HG03064 (cell line): Measurements from ENCODE around the gene TMEM213.

ENCODE experiments used
- ATAC-seq: cut with Tn5 transposase; IDR thresholded peaks from one replicate; pipeline ENCODE4 v1.9.1; 2021; ENCODE audit warnings: low read depth; ENCODE audit not compliant: unreplicated experiment

The TMEM213 gene

GRCh38 chr7:138797715-138798320, at the start of gene TMEM213, which contains the start of gene ATP6V0A4:
Gene TMEM213, plus strand, starts transcription at chr7:138797994. Its CDS starts 111 bp downstream, at chr7:138798105.
Gene ATP6V0A4, minus strand, starts transcription at chr7:138798196. Its CDS starts 26,949 bp downstream, at chr7:138771247.
- no peak for ATAC-seq

- ATAC-seq: no peak
Measured at GRCh38 chr7:138748666-138749065, 49.1 kb upstream of the TMEM213 start.

GRCh38 chr7:138749960-138750359, 47.8 kb upstream of the TMEM213 start:
- ATAC-seq: no peak

GRCh38 chr7:138750473-138750872, 47.3 kb upstream of the TMEM213 start:
- no peak for ATAC-seq

GRCh38 chr7:138750901-138751464, 46.8 kb upstream of the TMEM213 start:
- ATAC-seq: no peak

- ATAC-seq: peak; percentile 85
Measured at GRCh38 chr7:138752518-138753149, 45.2 kb upstream of the TMEM213 start.

GRCh38 chr7:138753150-138753518, 44.7 kb upstream of the TMEM213 start:
- ATAC-seq: no peak

- no peak for ATAC-seq
Measured at GRCh38 chr7:138753610-138754009, 44.2 kb upstream of the TMEM213 start.

GRCh38 chr7:138755331-138755747, 42.5 kb upstream of the TMEM213 start:
- no peak for ATAC-seq

- ATAC-seq: no peak
Measured at GRCh38 chr7:138755842-138756590, 41.8 kb upstream of the TMEM213 start.

- no peak for ATAC-seq
Measured at GRCh38 chr7:138756591-138757242, 41.1 kb upstream of the TMEM213 start.

- ATAC-seq: no peak
Measured at GRCh38 chr7:138768241-138768640, 29.6 kb upstream of the TMEM213 start.

- ATAC-seq: no peak
Measured at GRCh38 chr7:138770904-138771303, 26.9 kb upstream of the TMEM213 start.

GRCh38 chr7:138773176-138773575, 24.6 kb upstream of the TMEM213 start:
- ATAC-seq: no peak

- no peak for ATAC-seq
Measured at GRCh38 chr7:138773817-138774216, 24.0 kb upstream of the TMEM213 start.

- no peak for ATAC-seq
Measured at GRCh38 chr7:138776166-138776833, 21.5 kb upstream of the TMEM213 start.

GRCh38 chr7:138781004-138781403, 16.8 kb upstream of the TMEM213 start:
- no peak for ATAC-seq

- ATAC-seq: no peak
Measured at GRCh38 chr7:138784692-138785091, 13.1 kb upstream of the TMEM213 start.

- no peak for ATAC-seq
Measured at GRCh38 chr7:138785587-138786437, 12.0 kb upstream of the TMEM213 start.
